ENCODE data around the gene PROC.

PROC gene

GRCh38 chr2:127471286-127471988 lies 53.2 kb downstream of the PROC start:
- no peak for TF ChIP-seq CTCF (IDR thresholded peaks at IDR 0.05; ENCODE audit: extremely low read depth, missing control alignments)

GRCh38 chr2:127472268-127472667 lies 54.0 kb downstream of the PROC start:
- DNase-seq (ENCODE audit: low spot score) = no peak
- TF ChIP-seq CTCF (IDR thresholded peaks at IDR 0.05; ENCODE audit: extremely low read depth, missing control alignments) = no peak

More at GRCh38 chr2:127471286-127471988, 53.2 kb downstream of the PROC start:
- no peak for DNase-seq (ENCODE audit: low spot score)

GRCh38 chr2:127475788-127476187 lies 57.6 kb downstream of the PROC start:
- no peak for TF ChIP-seq CTCF (IDR thresholded peaks at IDR 0.05; ENCODE audit: extremely low read depth, missing control alignments)

More at GRCh38 chr2:127475788-127476187, 57.6 kb downstream of the PROC start:
- DNase-seq (ENCODE audit: low spot score) = no peak
